HepG2 (cell line): ENCODE results near the gene ASB16. TPM values are rescaled to one million over a fixed set of nuclear protein-coding genes. Genes with fewer than 3 reads are reported as not detected.

Experiments used
- ATAC-seq: fragments of 200-7000 bp; cut with Tn5 transposase; 3 replicates; pipeline ENCODE4 v1.9.1; 2020; ENCODE audit warnings: mild to moderate bottlenecking, moderate library complexity
- BruUV-seq: library from RNA; stranded (reverse); fragments of 400-500 nt; replicated peaks from 2 replicates; lab custom pipeline; 2021; lab: Mats Ljungman, UMichigan
- CTCF ChIA-PET: fragments of 300-600 bp; formaldehyde crosslinking; extraction: SDS; loops from one replicate; lab custom pipeline; 2021; ENCODE audit warnings: low total read pairs, inconsistent platforms, low intra/inter-chr PET ratio; lab: Yijun Ruan, JAX
- POLR2A ChIA-PET: fragments of 350-600 bp; sonication (Branson Sonifier 250); formaldehyde crosslinking; loops from one replicate; lab custom pipeline; 2020; ENCODE audit warnings: antibody characterized with exemption, inconsistent platforms; lab: Yijun Ruan, JAX
- DNase-seq: peaks from one replicate; pipeline ENCODE4 v3.0.0-alpha.2; 2015; ENCODE audit warnings: low spot score
- FAIRE-seq: peaks from 3 replicates; lab custom pipeline; 2011; peaks lifted over from hg19 to GRCh38; lab: Jason Lieb, UNC
- H2AFZ ChIP-seq: one replicate; pipeline ENCODE4 v1.6.1; 2011; ENCODE audit warnings: low read length, inconsistent platforms
- H3K27ac ChIP-seq: fragments of 300-600 bp; 3 replicates; pipeline ENCODE4 v1.8.0; 2011; ENCODE audit warnings: mixed run types, mild to moderate bottlenecking, mixed read lengths, low read length, inconsistent platforms; ENCODE audit not compliant: insufficient read depth; ENCODE audit errors: extremely low read length
- H3K27me3 ChIP-seq, 2 experiments: fragments of 200-600 bp in 1 of 2; 2 replicates in 1 of 2; 3 replicates in 1 of 2; pipeline versions ENCODE4 v1.6.0 to v1.8.0; 2011; ENCODE audit warnings: low read length in 2 of 2, mild to moderate bottlenecking in 2 of 2, moderate library complexity in 2 of 2, inconsistent platforms in 1 of 2; ENCODE audit not compliant: insufficient read depth in 2 of 2, control insufficient read depth in 1 of 2
- H3K36me3 ChIP-seq, 2 experiments: fragments of 200-600 bp in 1 of 2; replicated peaks in 1 of 2; 2 replicates in 1 of 2; 3 replicates in 1 of 2; pipeline versions ENCODE4 v1.5.1 to v1.8.0; 2011; ENCODE audit warnings: low read length in 2 of 2, inconsistent platforms in 1 of 2; ENCODE audit not compliant: insufficient read depth in 2 of 2, control insufficient read depth in 1 of 2
- H3K4me1 ChIP-seq: 2 replicates; pipeline ENCODE4 v1.5.1; 2012; ENCODE audit warnings: low read length, inconsistent platforms; ENCODE audit not compliant: insufficient read depth
- H3K4me2 ChIP-seq: 2 replicates; pipeline ENCODE4 v1.6.0; 2011; ENCODE audit warnings: low read depth, low read length, inconsistent platforms
- H3K4me3 ChIP-seq, 3 experiments: fragments of 200-600 bp in 1 of 3; sonication (generic), shearing (Covaris generic) in 1 of 3; replicated peaks in 1 of 3; 2 replicates each; pipeline ENCODE4 v1.5.1; 2011 to 2016; ENCODE audit warnings: low read length in 3 of 3, inconsistent platforms in 2 of 3, low read depth in 2 of 3, mild to moderate bottlenecking in 2 of 3, control low read depth in 1 of 3, mixed read lengths in 1 of 3; ENCODE audit not compliant: insufficient read depth in 1 of 3
- H3K79me2 ChIP-seq: one replicate; pipeline ENCODE4 v1.6.1; 2011; ENCODE audit warnings: low read length, inconsistent platforms; ENCODE audit not compliant: insufficient read depth
- H3K9ac ChIP-seq: 2 replicates; pipeline ENCODE4 v1.6.0; 2011; ENCODE audit warnings: mild to moderate bottlenecking, low read depth, low read length, inconsistent platforms; ENCODE audit not compliant: insufficient read depth
- H3K9me3 ChIP-seq: 2 replicates; pipeline ENCODE4 v1.5.1; 2012; ENCODE audit warnings: mild to moderate bottlenecking, low read length
- H4K20me1 ChIP-seq: 2 replicates; pipeline ENCODE4 v1.6.0; 2011; ENCODE audit warnings: inconsistent platforms, mild to moderate bottlenecking, low read length, moderate library complexity; ENCODE audit not compliant: insufficient read depth
- E2F5 ChIP-seq: sonication (generic); formaldehyde crosslinking; conservative IDR thresholded peaks from 2 replicates; pipeline ENCODE4 v1.4.0; 2020; ENCODE audit warnings: missing genetic modification reagents
- HMG20B ChIP-seq: conservative IDR thresholded peaks from 2 replicates; pipeline ENCODE4 v1.6.1; 2016; ENCODE audit warnings: missing genetic modification reagents, missing compliant biosample characterization
- KLF15 ChIP-seq: sonication (generic); formaldehyde crosslinking; IDR thresholded peaks from 2 replicates; pipeline ENCODE4 v1.8.1; 2023; ENCODE audit warnings: borderline replicate concordance, mild to moderate bottlenecking, inconsistent platforms, missing genetic modification reagents, mixed read lengths
- KMT2B ChIP-seq: IDR thresholded peaks from 2 replicates; pipeline ENCODE4 v1.6.1; 2016; ENCODE audit warnings: missing genetic modification reagents, missing compliant biosample characterization
- MAFF ChIP-seq: IDR thresholded peaks from 2 replicates; pipeline ENCODE4 v1.6.1; 2011; ENCODE audit warnings: low read depth, low read length, improper control_type of control experiment
- MAX ChIP-seq: IDR thresholded peaks from 2 replicates; pipeline ENCODE4 v1.6.1; 2012; ENCODE audit warnings: inconsistent platforms
- MIER3 ChIP-seq: IDR thresholded peaks from 2 replicates; pipeline ENCODE4 v1.6.1; 2016; ENCODE audit warnings: missing compliant biosample characterization, borderline replicate concordance
- NAIF1 ChIP-seq: sonication (generic); formaldehyde crosslinking; IDR thresholded peaks from 2 replicates; pipeline ENCODE4 v1.5.0; 2020; ENCODE audit warnings: mild to moderate bottlenecking, missing genetic modification reagents, borderline replicate concordance
- NFRKB ChIP-seq: fragments of 450-650 bp; IDR thresholded peaks from 2 replicates; pipeline ENCODE4 v1.6.1; 2017
- SETDB1 ChIP-seq: sonication (generic); formaldehyde crosslinking; IDR thresholded peaks from 2 replicates; pipeline ENCODE4 v1.5.1; 2020; ENCODE audit warnings: missing genetic modification reagents, mild to moderate bottlenecking, borderline replicate concordance
- TAF1 ChIP-seq: sonication (generic); formaldehyde crosslinking; IDR thresholded peaks from 2 replicates; pipeline ENCODE4 v1.4.0; 2020; ENCODE audit warnings: missing genetic modification reagents
- TEAD3 ChIP-seq: optimal IDR thresholded peaks from 2 replicates; pipeline ENCODE3; 2016; ENCODE audit warnings: borderline replicate concordance
- ZMAT3 ChIP-seq: sonication (generic); formaldehyde crosslinking; conservative IDR thresholded peaks from 2 replicates; pipeline ENCODE4 v1.7.0; 2021; ENCODE audit warnings: missing genetic modification reagents
- ZNF18 ChIP-seq: sonication (generic); formaldehyde crosslinking; IDR thresholded peaks from 2 replicates; pipeline ENCODE4 v1.8.0; 2022; ENCODE audit warnings: mild to moderate bottlenecking, missing genetic modification reagents; ENCODE audit not compliant: insufficient replicate concordance
- ZNF230 ChIP-seq: sonication (generic); formaldehyde crosslinking; IDR thresholded peaks from 2 replicates; pipeline ENCODE4 v1.4.0; 2020; ENCODE audit warnings: mild to moderate bottlenecking, missing genetic modification reagents
- ZNF275 ChIP-seq: sonication (generic); formaldehyde crosslinking; IDR thresholded peaks from 2 replicates; pipeline ENCODE4 v1.8.0; 2022; ENCODE audit warnings: missing genetic modification reagents, mild to moderate bottlenecking, inconsistent platforms, borderline replicate concordance
- ZNF460 ChIP-seq: sonication (generic); formaldehyde crosslinking; IDR thresholded peaks from 2 replicates; pipeline ENCODE4 v1.5.1; 2020; ENCODE audit warnings: missing genetic modification reagents, mild to moderate bottlenecking, borderline replicate concordance
- ZNF781 ChIP-seq: sonication (generic); formaldehyde crosslinking; IDR thresholded peaks from 2 replicates; pipeline ENCODE4 v1.5.1; 2020; ENCODE audit warnings: borderline replicate concordance, mild to moderate bottlenecking, missing genetic modification reagents; ENCODE audit errors: not compliant biosample characterization
- ZZZ3 ChIP-seq: sonication (generic); formaldehyde crosslinking; IDR thresholded peaks from 2 replicates; pipeline ENCODE4 v1.4.0; 2020; ENCODE audit warnings: missing genetic modification reagents, mild to moderate bottlenecking, borderline replicate concordance
- WGBS: methylation state at CpG from one replicate; pipeline ENCODE4 v1.1.6; 2017; ENCODE audit warnings: low lambda C conversion rate; 5-methylcytosine and 5-hydroxymethylcytosine counted together
- in situ Hi-C: cut with HindIII; loops from 2 replicates; pipeline ENCODE4 v1.10.0; 2017; ENCODE audit warnings: low pct_unique_long_range_greater_than_20kb; ENCODE audit not compliant: extremely low pct_ligation_motif_present
- intact Hi-C: fragments of 100-400 bp; cut with micrococcal nuclease; formaldehyde crosslinking; loops from one replicate; pipeline ENCODE4 v1.10.0; 2022; ENCODE audit not compliant: unreplicated experiment
- polyA plus RNA-seq, 8 experiments: library from polyadenylated mRNA; depleted of rRNA in 3 of 8; stranded (reverse) in 7 of 8; unstranded in 1 of 8; fragments of >200 nt; fragmentation: Illumina TruSeq in 4 of 8; extraction: Trizol in 4 of 8; gene quantifications; 2 replicates each; pipeline versions ENCODE4 v1.2.1 to v1.2.3, GENCODE V29; 2011 to 2016; ENCODE audit warnings: low read depth in 4 of 8, missing spikeins in 1 of 8, mixed read lengths in 1 of 8; ENCODE audit not compliant: insufficient read depth in 1 of 8
- total RNA-seq, 5 experiments: library from RNA; depleted of rRNA; stranded (reverse); fragments of >200 nt; fragmentation: Illumina TruSeq; extraction: Trizol; gene quantifications; 2 replicates each; pipeline ENCODE4 v1.2.3, GENCODE V29; 2016; ENCODE audit warnings: low read depth in 1 of 5
- TF ChIP-seq, protein P1 (sequence below): IDR thresholded peaks from 2 replicates; pipeline ENCODE4 v1.6.1; 2016; ENCODE audit warnings: mild to moderate bottlenecking, missing biosample characterization, missing genetic modification reagents

ASB16 gene
- total and polyA plus RNA-seq, 2 of the 13 experiments (the other 11 are each of a cell fraction or from before 2014, with no cell fraction given): 0.07 TPM; not detected in 1

DNA sequence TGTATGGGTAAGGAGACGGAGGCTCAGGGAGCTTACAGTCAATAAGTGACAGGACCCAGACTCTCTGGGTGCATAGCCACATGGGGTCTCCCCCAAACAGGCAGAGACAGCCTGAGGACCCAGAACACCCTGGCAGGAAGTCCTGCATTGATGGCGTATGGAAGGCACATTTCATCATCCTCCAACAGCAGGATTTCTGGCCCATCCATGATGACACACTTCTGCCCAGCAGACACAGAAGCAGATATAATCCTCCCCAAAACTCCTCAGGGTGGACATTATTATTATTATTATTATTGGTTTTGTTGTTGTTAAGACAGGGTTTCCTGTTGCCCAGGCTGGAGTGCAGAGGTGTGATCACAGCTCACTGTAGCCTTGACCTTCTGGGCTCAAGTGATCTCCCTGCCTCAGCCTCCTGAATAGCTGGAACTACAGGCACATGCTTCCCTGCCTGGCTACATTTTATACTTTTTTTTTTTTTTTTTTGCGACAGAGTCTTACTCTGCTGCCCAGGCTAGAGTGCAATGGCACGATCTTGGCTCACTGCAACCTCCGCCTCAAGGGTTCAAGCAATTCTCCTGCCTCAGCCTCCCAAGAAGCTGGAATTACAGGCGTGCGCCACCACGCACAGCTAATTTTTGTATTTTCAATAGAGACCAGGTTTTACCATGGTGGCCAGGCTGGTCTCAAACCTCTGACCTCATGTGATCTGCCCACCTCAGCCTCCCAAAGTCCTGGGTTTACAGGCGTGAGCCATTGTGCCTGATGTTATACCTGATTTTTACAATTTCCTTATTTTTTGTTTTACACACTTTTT lies 35.5 kb upstream of the ASB16 start:
- no TSS peak for BruUV-seq
- Histone ChIP-seq H2AFZ (no peak overlapping the region), H3K4me2 (peak overlapping the region; percentile 58), H4K20me1 (no peaks in the 10 kb centered on the region), H3K4me1 (peaks cover 83% of the 10 kb centered on the region), H3K9me3 (no peaks in the 10 kb centered on the region), H3K36me3 (no peaks in the 10 kb centered on the region), H3K4me3 (no peak overlapping the region), H3K79me2 (no peaks in the 10 kb centered on the region), H3K27ac (no peak overlapping the region), H3K27me3 (no peaks in the 10 kb centered on the region; a peak in 1 of 5 replicates), H3K9ac (no peak overlapping the region)
- in situ Hi-C loops: no loop called here
- WGBS: 69% methylated on average over 9 of the region's 9 CpGs
- ATAC-seq (no peak), FAIRE-seq (no peak), DNase-seq (no peak)
- ChIA-PET CTCF (no interaction called here), POLR2A (interaction anchor here (0.5 to 1.8 kb wide), 7 partner anchors 8 to 120 kb away, joined by 3 to 7 read pairs (median 4); partner anchors contain the start of genes HDAC5, TMEM101 and TMUB2)
- intact Hi-C loops: no loop called here
- TF ChIP-seq TAF1 (CRISPR knock-in tag) (no peak), MAX (no peak), ZNF18 (CRISPR knock-in tag) (peak; percentile 48), MIER3 (CRISPR knock-in tag) (no peak), NFRKB (no peak), KLF15 (no peak), ZNF460 (CRISPR knock-in tag) (peak; percentile 91), HMG20B (CRISPR knock-in tag) (no peak), SETDB1 (no peak), E2F5 (CRISPR knock-in tag) (no peak), ZMAT3 (no peak), NAIF1 (CRISPR knock-in tag) (no peak), ZNF230 (CRISPR knock-in tag) (no peak), MAFF (no peak), ZZZ3 (CRISPR knock-in tag) (no peak), TEAD3 (CRISPR knock-in tag) (peak; percentile 54), KMT2B (CRISPR knock-in tag) (no peak), ZNF275 (no peak), ZNF781 (CRISPR knock-in tag) (peak; percentile 12)
- TF ChIP-seq, protein P1, sequence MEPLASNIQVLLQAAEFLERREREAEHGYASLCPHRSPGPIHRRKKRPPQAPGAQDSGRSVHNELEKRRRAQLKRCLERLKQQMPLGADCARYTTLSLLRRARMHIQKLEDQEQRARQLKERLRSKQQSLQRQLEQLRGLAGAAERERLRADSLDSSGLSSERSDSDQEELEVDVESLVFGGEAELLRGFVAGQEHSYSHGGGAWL: no peak
